Brain microvascular endothelial cell (primary cell): ENCODE measurements around the gene FOXE1.

Experiments
- DNase-seq: peaks from one replicate; pipeline ENCODE4 v3.0.0-alpha.2; 2020
- H3K27ac ChIP-seq: fragments of 250-450 bp; sonication (Bioruptor Pico); 2 replicates; pipeline ENCODE4 v1.5.1; 2020; ENCODE audit warnings: mild to moderate bottlenecking, moderate library complexity
- H3K27me3 ChIP-seq: fragments of 250-450 bp; sonication (Bioruptor Pico); replicated peaks from 2 replicates; pipeline ENCODE4 v1.5.1; 2020; ENCODE audit warnings: mild to moderate bottlenecking
- H3K36me3 ChIP-seq: fragments of 250-450 bp; sonication (Bioruptor Pico); replicated peaks from 2 replicates; pipeline ENCODE4 v1.5.1; 2020; ENCODE audit warnings: mild to moderate bottlenecking
- H3K4me3 ChIP-seq: 2 replicates; pipeline ENCODE4 v1.5.1; 2011; ENCODE audit warnings: low read depth, mild to moderate bottlenecking, control low read depth, low read length, moderate library complexity
- in situ Hi-C: cut with HindIII; loops from 2 replicates; pipeline ENCODE4 v1.10.0; 2017; ENCODE audit warnings: low sequenced_read_pairs, low pct_ligation_motif_present
- TF ChIP-seq, protein P1 (sequence below): IDR thresholded peaks from 2 replicates; pipeline ENCODE4 v1.5.1; 2011; ENCODE audit warnings: low read depth, mild to moderate bottlenecking, moderate library complexity, low read length, control low read depth, inconsistent platforms; ENCODE audit errors: missing control alignments

The FOXE1 gene

DNA sequence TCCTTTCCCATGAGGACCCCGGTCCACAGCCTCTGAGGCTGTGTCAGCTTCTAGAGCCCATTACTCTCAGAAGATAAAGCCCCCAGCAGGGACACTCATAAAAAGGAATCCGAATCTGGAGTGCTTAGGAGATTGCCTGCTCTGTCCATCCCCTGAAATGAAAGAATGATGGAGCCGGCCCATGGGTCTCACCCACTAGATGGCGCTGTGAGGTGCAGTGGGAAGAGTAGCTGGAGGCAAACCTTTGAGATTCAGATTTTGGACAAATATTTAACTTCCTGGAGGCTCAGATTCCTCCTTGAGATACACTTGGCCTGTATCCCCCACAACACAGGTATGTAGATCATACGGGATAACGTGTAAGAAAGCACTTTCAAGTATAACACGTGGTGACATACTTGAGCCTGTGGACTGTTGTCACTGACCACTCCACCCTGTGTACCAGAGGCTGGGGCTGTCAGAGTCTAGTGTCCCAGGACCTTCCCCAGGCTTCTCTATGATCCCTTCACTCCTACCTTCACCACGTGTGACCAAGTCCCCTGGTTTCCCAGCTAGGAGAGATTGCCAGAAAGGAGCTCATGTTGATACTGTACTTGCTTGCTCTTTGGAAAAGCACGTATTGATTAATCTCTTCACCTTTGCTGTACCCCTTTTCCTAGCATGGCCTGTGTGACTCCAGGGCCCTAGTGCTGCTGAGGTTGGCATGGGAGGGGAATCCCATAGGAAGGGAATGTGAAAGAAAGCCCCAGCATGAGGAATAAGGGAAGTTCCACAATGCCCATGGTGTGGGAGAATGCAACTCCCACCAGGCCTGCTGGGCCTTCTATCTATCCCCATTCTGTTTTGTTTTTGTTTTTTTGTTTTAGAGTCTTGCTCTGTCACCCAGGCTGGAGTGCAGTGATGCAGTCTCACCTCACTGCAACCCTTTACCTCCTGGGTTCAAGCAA is 37.2 kb downstream of the FOXE1 start:
- no peak overlapping the region for H3K27ac ChIP-seq
- no peak for DNase-seq
- TF ChIP-seq, protein P1, sequence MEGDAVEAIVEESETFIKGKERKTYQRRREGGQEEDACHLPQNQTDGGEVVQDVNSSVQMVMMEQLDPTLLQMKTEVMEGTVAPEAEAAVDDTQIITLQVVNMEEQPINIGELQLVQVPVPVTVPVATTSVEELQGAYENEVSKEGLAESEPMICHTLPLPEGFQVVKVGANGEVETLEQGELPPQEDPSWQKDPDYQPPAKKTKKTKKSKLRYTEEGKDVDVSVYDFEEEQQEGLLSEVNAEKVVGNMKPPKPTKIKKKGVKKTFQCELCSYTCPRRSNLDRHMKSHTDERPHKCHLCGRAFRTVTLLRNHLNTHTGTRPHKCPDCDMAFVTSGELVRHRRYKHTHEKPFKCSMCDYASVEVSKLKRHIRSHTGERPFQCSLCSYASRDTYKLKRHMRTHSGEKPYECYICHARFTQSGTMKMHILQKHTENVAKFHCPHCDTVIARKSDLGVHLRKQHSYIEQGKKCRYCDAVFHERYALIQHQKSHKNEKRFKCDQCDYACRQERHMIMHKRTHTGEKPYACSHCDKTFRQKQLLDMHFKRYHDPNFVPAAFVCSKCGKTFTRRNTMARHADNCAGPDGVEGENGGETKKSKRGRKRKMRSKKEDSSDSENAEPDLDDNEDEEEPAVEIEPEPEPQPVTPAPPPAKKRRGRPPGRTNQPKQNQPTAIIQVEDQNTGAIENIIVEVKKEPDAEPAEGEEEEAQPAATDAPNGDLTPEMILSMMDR = peak; percentile 83
- H3K4me3 ChIP-seq = no peak overlapping the region
- no peaks in the 10 kb centered on the region for H3K36me3 ChIP-seq
- no peaks in the 10 kb centered on the region for H3K27me3 ChIP-seq
- in situ Hi-C loops = no loop called here

DNA sequence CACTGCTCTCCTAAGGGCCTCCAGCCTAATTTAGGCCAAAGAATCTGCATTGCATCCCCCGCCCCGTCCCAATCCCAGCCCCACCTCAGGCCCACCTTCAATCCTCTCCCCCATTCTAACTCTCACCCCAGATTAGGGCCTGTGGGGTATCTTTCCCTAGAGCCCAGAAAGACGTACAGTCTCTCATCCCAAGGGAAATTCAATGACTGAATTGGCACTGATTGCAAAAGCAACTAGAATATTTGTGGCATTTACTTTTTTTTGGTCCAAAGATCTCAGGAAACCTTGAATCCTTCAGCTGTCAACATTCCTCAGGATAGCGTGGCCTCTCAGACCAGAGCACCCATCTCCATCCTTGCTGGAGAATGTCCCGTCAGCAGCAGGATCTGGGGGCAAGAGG is 38.7 kb downstream of the FOXE1 start:
- no peaks in the 10 kb centered on the region for H3K36me3 ChIP-seq
- H3K4me3 ChIP-seq = no peak overlapping the region
- DNase-seq = no peak
- TF ChIP-seq, protein P1 = no peak
- H3K27me3 ChIP-seq = no peaks in the 10 kb centered on the region
- in situ Hi-C loops = no loop called here
- H3K27ac ChIP-seq = no peak overlapping the region

DNA sequence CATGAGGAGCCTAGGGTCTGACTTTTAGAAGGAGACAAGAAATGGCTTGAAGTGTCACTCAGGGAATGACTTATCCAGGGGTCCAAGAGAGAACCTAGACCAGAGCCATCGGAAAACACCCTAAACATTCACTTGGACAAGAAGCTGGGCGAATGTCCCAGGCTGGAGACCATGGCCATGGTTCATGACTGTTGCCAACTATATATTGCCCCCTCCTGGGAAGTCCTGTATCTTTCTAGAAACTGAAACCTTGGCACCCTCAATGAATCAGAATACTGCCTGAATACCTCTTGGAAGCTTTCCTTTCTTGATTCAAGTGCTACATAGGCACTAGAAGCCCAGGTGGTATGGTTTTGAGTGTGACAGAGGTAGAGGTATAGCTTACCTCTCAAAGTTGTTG is 39.4 kb downstream of the FOXE1 start:
- Histone ChIP-seq H3K4me3 (no peak overlapping the region), H3K27ac (no peak overlapping the region), H3K36me3 (no peaks in the 10 kb centered on the region), H3K27me3 (no peaks in the 10 kb centered on the region)
- in situ Hi-C loops = no loop called here
- DNase-seq = no peak
- TF ChIP-seq, protein P1 = no peak

GRCh38 chr9:97895211-97895610 is 42.2 kb downstream of the FOXE1 start:
- TF ChIP-seq, protein P1 = no peak
- H3K27ac ChIP-seq = no peak overlapping the region
- no peak overlapping the region for H3K4me3 ChIP-seq
- H3K27me3 ChIP-seq = no peaks in the 10 kb centered on the region
- H3K36me3 ChIP-seq = no peaks in the 10 kb centered on the region
- in situ Hi-C loops = no loop called here
- DNase-seq = no peak

DNA sequence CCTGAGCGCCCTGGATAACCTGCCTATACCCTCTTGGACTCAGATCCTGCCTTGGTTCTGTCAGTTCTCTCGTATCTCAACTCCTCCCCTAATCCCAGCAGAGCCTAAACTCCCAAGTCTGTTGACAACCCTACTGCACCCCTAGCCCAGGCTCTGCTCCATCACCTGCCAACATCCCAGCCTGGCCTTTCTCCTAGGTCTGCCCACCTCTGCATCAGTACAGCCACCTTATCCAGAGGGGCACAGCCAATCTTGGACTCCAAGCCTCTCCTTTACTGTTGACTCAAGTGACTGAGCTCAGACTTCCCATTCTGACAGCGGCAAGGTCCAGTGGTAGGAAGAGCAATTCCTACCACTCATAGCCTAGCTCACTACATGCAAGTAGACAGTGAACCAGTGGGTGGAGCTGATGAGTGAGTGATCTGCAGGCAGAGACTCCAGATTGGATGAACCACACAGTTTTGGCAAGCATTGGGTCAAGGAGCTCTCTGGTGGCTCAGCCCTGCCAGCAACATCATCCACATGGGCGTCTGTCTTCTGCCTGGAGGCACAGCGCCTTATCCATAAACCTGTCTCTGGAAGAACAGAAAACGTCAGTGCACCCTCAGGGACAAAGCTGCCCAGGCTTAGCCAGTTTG is 42.8 kb downstream of the FOXE1 start:
- TF ChIP-seq, protein P1 = peak; percentile 43
- DNase-seq = peak; percentile 31
- H3K27ac ChIP-seq = no peak overlapping the region
- in situ Hi-C loops = no loop called here
- no peaks in the 10 kb centered on the region for H3K36me3 ChIP-seq
- H3K4me3 ChIP-seq = no peak overlapping the region
- H3K27me3 ChIP-seq = no peaks in the 10 kb centered on the region
